ENCODE measurements around the gene SCYGR2. TPM values are rescaled to one million over a fixed set of nuclear protein-coding genes. Genes with fewer than 3 reads are reported as not detected.

SCYGR2 gene
- total and polyA plus RNA-seq, 2 donors (not counting 3 experiments of a cell fraction or from before 2014, with no cell fraction given) = not detected

GRCh38 chr2:227615181-227615580 is 16.5 kb downstream of the SCYGR2 start:
- TF ChIP-seq JUN (IDR thresholded peaks at IDR 0.05; ENCODE audit: borderline replicate concordance, insufficient read depth, insufficient read length, low read depth) = no peak
- no peak for TF ChIP-seq MYC (IDR thresholded peaks at IDR 0.05; ENCODE audit: low read depth, low read length)
- TF ChIP-seq MAX (IDR thresholded peaks at IDR 0.05; ENCODE audit: insufficient read depth, insufficient read length) = no peak
- TF ChIP-seq, protein P1, sequence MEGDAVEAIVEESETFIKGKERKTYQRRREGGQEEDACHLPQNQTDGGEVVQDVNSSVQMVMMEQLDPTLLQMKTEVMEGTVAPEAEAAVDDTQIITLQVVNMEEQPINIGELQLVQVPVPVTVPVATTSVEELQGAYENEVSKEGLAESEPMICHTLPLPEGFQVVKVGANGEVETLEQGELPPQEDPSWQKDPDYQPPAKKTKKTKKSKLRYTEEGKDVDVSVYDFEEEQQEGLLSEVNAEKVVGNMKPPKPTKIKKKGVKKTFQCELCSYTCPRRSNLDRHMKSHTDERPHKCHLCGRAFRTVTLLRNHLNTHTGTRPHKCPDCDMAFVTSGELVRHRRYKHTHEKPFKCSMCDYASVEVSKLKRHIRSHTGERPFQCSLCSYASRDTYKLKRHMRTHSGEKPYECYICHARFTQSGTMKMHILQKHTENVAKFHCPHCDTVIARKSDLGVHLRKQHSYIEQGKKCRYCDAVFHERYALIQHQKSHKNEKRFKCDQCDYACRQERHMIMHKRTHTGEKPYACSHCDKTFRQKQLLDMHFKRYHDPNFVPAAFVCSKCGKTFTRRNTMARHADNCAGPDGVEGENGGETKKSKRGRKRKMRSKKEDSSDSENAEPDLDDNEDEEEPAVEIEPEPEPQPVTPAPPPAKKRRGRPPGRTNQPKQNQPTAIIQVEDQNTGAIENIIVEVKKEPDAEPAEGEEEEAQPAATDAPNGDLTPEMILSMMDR (IDR thresholded peaks at IDR 0.05; ENCODE audit: extremely low read depth in 1 of 2, insufficient read depth in 1 of 2, low read depth in 1 of 2, low read length in 2 of 2) = no peak
- no peak for TF ChIP-seq POLR2A (IDR thresholded peaks at IDR 0.05; ENCODE audit: low read depth, low read length)
- TF ChIP-seq EZH2 (IDR thresholded peaks at IDR 0.05; ENCODE audit: borderline replicate concordance, low read depth, low read length, severe bottlenecking) = no peak
- no peak for TF ChIP-seq POLR2AphosphoS5 (IDR thresholded peaks at IDR 0.05; ENCODE audit: insufficient read depth, low read depth, low read length)
- no peak for TF ChIP-seq GATA2 (IDR thresholded peaks at IDR 0.05; ENCODE audit: insufficient read depth, insufficient read length, low read depth, low read length)
- no peak for TF ChIP-seq FOS (IDR thresholded peaks at IDR 0.05; ENCODE audit: borderline replicate concordance, insufficient read depth, low read length)
- dilution Hi-C loops (cut with MboI; ENCODE audit: extremely low pct_ligation_motif_present, low sequenced_read_pairs) (no loop called here), intact Hi-C loops (cut with micrococcal nuclease) (no loop called here)
- DNase-seq (ENCODE audit: low read depth, low spot score) (no peak), FAIRE-seq (no peak)
- Histone ChIP-seq H4K20me1 (replicated peaks; ENCODE audit: control insufficient read depth, extremely low read depth, insufficient read depth, low read length) (no peaks in the 10 kb centered on the region), H3K9ac (replicated peaks; ENCODE audit: extremely low read depth, insufficient read depth, low read length) (no peak overlapping the region), H2AFZ (ENCODE audit: low read depth, low read length) (no peak overlapping the region), H3K4me2 (ENCODE audit: insufficient read depth, low read length) (no peak overlapping the region), H3K9me3 (replicated peaks; ENCODE audit: control insufficient read depth, insufficient read depth, low read length) (no peaks in the 10 kb centered on the region), H3K36me3 (ENCODE audit: control insufficient read depth in 2 of 2, extremely low read depth in 1 of 2, insufficient read depth in 2 of 2, low read length in 2 of 2) (no peaks in the 10 kb centered on the region), H3K4me3 (replicated peaks in 1 of 3; ENCODE audit: insufficient read depth in 1 of 3, low read depth in 1 of 3, low read length in 3 of 3) (no peak overlapping the region), H3K79me2 (ENCODE audit: control insufficient read depth, insufficient read depth, low read length) (no peaks in the 10 kb centered on the region), H3K9me1 (replicated peaks; ENCODE audit: control insufficient read depth, extremely low read depth, insufficient read depth, low read length) (no peaks in the 10 kb centered on the region), H3K27me3 (ENCODE audit: control insufficient read depth in 2 of 2, insufficient read depth in 2 of 2, low read length in 2 of 2) (no peaks in the 10 kb centered on the region), H3K4me1 (ENCODE audit: control insufficient read depth, extremely low read depth, insufficient read depth, low read length) (no peaks in the 10 kb centered on the region), H3K27ac (ENCODE audit: insufficient read depth, low read depth, low read length) (no peak overlapping the region)
- POLR2A ChIA-PET = no interaction called here
- BruUV-seq (replicated peaks) = no TSS peak
- CTCF ChIA-PET = interaction anchor here (0.6 kb wide), 1 partner anchor 287 kb away, joined by 4 read pairs; no protein-coding TSS in a partner anchor
